Esophagus squamous epithelium (tissue), 4 donors: ENCODE data around the gene BSPRY.

Experiments
- POLR2A ChIP-seq, 4 donors: fragments of 450-650 bp; IDR thresholded peaks; one replicate each; pipeline ENCODE4 v1.6.1; 2017; ENCODE audit warnings: antibody characterized with exemption in 4 of 4, mild to moderate bottlenecking in 4 of 4, moderate library complexity in 3 of 4
- TF ChIP-seq, protein P1 (sequence below), 6 experiments: fragments of 450-650 bp in 4 of 6; fragments of 200-600 bp in 2 of 6; sonication (generic) in 2 of 6; IDR thresholded peaks; one replicate each; pipeline ENCODE4 v1.5.1; 2016 to 2019; ENCODE audit warnings: antibody characterized with exemption in 6 of 6, mild to moderate bottlenecking in 4 of 6, moderate library complexity in 4 of 6

DNA sequence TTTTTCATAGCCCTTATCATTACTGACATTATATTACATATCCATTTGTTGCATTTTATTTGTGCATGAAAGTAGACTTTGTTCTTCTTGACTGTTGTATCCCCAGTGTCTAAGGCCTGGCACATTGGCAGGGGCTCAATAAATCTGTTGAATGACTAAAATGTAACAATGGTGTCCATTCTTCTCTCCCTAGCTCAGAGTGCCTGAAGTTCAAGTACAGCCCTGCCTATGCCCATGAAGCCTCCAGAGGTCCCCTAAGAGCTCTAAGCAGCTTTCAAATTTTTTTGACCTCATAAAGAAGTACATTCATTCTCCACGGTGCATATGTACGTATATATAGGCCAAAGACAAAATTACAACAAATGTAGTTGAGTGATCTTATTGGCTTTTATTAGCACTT lies 4.2 kb upstream of the BSPRY start:
- TF ChIP-seq, protein P1, sequence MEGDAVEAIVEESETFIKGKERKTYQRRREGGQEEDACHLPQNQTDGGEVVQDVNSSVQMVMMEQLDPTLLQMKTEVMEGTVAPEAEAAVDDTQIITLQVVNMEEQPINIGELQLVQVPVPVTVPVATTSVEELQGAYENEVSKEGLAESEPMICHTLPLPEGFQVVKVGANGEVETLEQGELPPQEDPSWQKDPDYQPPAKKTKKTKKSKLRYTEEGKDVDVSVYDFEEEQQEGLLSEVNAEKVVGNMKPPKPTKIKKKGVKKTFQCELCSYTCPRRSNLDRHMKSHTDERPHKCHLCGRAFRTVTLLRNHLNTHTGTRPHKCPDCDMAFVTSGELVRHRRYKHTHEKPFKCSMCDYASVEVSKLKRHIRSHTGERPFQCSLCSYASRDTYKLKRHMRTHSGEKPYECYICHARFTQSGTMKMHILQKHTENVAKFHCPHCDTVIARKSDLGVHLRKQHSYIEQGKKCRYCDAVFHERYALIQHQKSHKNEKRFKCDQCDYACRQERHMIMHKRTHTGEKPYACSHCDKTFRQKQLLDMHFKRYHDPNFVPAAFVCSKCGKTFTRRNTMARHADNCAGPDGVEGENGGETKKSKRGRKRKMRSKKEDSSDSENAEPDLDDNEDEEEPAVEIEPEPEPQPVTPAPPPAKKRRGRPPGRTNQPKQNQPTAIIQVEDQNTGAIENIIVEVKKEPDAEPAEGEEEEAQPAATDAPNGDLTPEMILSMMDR (IDR thresholded peaks at IDR 0.05): no peak
- no peak for TF ChIP-seq POLR2A (IDR thresholded peaks at IDR 0.05)
